Endothelial cell of umbilical vein (primary cell): ENCODE results near the gene SLC38A11. TPM values are rescaled to one million over a fixed set of nuclear protein-coding genes. Genes with fewer than 3 reads are reported as not detected.

Experiments
- BruUV-seq: library from RNA; stranded (reverse); fragments of 400-500 nt; replicated peaks from 2 replicates; lab custom pipeline; 2021; lab: Mats Ljungman, UMichigan
- CTCF ChIA-PET: fragments of 300-600, 350-600 bp; sonication (Branson Sonifier 250); formaldehyde crosslinking; loops from one replicate; lab custom pipeline; 2021; ENCODE audit warnings: antibody characterized with exemption, inconsistent platforms; lab: Charles Lee
- POLR2A ChIA-PET: fragments of 300-600, 350-600 bp; sonication (Branson Sonifier 250); formaldehyde crosslinking; loops from one replicate; lab custom pipeline; 2021; ENCODE audit warnings: antibody characterized with exemption, inconsistent platforms; lab: Charles Lee
- DNase-seq: peaks from one replicate; pipeline ENCODE4 v3.0.0-alpha.2; 2011; ENCODE audit warnings: low read depth, low spot score
- FAIRE-seq: peaks from 2 replicates; lab custom pipeline; 2011; peaks lifted over from hg19 to GRCh38; lab: Jason Lieb, UNC
- H2AFZ ChIP-seq: 2 replicates; pipeline ENCODE4 v1.6.0; 2012; ENCODE audit warnings: low read depth, low read length, control low read depth, inconsistent platforms
- H3K27ac ChIP-seq: 2 replicates; pipeline ENCODE4 v1.5.1; 2011; ENCODE audit warnings: low read depth, mild to moderate bottlenecking, control low read depth, low read length, moderate library complexity; ENCODE audit not compliant: insufficient read depth
- H3K27me3 ChIP-seq, 2 experiments: 2 replicates each; pipeline versions ENCODE4 v1.6.0 to v1.6.1; 2011; ENCODE audit warnings: low read length in 2 of 2, mixed read lengths in 1 of 2; ENCODE audit not compliant: control insufficient read depth in 2 of 2, insufficient read depth in 2 of 2
- H3K36me3 ChIP-seq, 2 experiments: 2 replicates in 1 of 2; 3 replicates in 1 of 2; pipeline ENCODE4 v1.5.1; 2011; ENCODE audit warnings: low read length in 2 of 2, mild to moderate bottlenecking in 1 of 2, moderate library complexity in 1 of 2; ENCODE audit not compliant: control insufficient read depth in 2 of 2, insufficient read depth in 2 of 2; ENCODE audit errors: extremely low read depth in 1 of 2
- H3K4me1 ChIP-seq: 3 replicates; pipeline ENCODE4 v1.5.1; 2011; ENCODE audit warnings: mild to moderate bottlenecking, low read length; ENCODE audit not compliant: control insufficient read depth, insufficient read depth; ENCODE audit errors: extremely low read depth
- H3K4me2 ChIP-seq: 2 replicates; pipeline ENCODE4 v1.6.1; 2011; ENCODE audit warnings: low read length, control low read depth, mixed read lengths; ENCODE audit not compliant: insufficient read depth
- H3K4me3 ChIP-seq, 3 experiments: fragments of 200-600 bp in 1 of 3; sonication (generic), shearing (Covaris generic) in 1 of 3; replicated peaks in 1 of 3; 2 replicates each; pipeline ENCODE4 v1.5.1; 2011 to 2016; ENCODE audit warnings: control low read depth in 3 of 3, low read length in 3 of 3, mild to moderate bottlenecking in 2 of 3, inconsistent platforms in 1 of 3, low read depth in 1 of 3, moderate library complexity in 1 of 3; ENCODE audit not compliant: insufficient read depth in 1 of 3
- H3K79me2 ChIP-seq: 2 replicates; pipeline ENCODE4 v1.6.0; 2012; ENCODE audit warnings: low read length, inconsistent platforms; ENCODE audit not compliant: control insufficient read depth, insufficient read depth
- H3K9ac ChIP-seq: replicated peaks from 2 replicates; pipeline ENCODE3; 2011; ENCODE audit warnings: low read length, control low read depth; ENCODE audit not compliant: insufficient read depth; ENCODE audit errors: extremely low read depth
- H3K9me1 ChIP-seq: replicated peaks from 3 replicates; pipeline ENCODE4 v1.6.0; 2011; ENCODE audit warnings: mild to moderate bottlenecking, low read length; ENCODE audit not compliant: control insufficient read depth, insufficient read depth; ENCODE audit errors: extremely low read depth
- H3K9me3 ChIP-seq: replicated peaks from 2 replicates; pipeline ENCODE4 v1.5.1; 2012; ENCODE audit warnings: low read length, inconsistent platforms; ENCODE audit not compliant: control insufficient read depth, insufficient read depth
- H4K20me1 ChIP-seq: replicated peaks from 2 replicates; pipeline ENCODE3; 2011; ENCODE audit warnings: mild to moderate bottlenecking, low read length; ENCODE audit not compliant: control insufficient read depth, insufficient read depth; ENCODE audit errors: extremely low read depth
- CTCF ChIP-seq, 2 donors: IDR thresholded peaks; 1 replicate in 1 of 2; 2 replicates in 1 of 2; pipeline ENCODE4 v1.5.1; 2011; ENCODE audit warnings: low read length in 2 of 2, mild to moderate bottlenecking in 2 of 2, moderate library complexity in 2 of 2, control low read depth in 1 of 2, inconsistent platforms in 1 of 2, low read depth in 1 of 2; ENCODE audit not compliant: insufficient read depth in 1 of 2; ENCODE audit errors: extremely low read depth in 1 of 2
- EZH2 ChIP-seq: IDR thresholded peaks from 2 replicates; pipeline ENCODE4 v1.6.1; 2012; ENCODE audit warnings: borderline replicate concordance, low read depth, mild to moderate bottlenecking, moderate library complexity, low read length, inconsistent platforms; ENCODE audit not compliant: severe bottlenecking
- FOS ChIP-seq: IDR thresholded peaks from 2 replicates; pipeline ENCODE4 v1.6.1; 2011; ENCODE audit warnings: mild to moderate bottlenecking, low read length, moderate library complexity, borderline replicate concordance; ENCODE audit not compliant: insufficient read depth
- GATA2 ChIP-seq: IDR thresholded peaks from 2 replicates; pipeline ENCODE4 v1.7.0; 2011; ENCODE audit warnings: low read depth, mild to moderate bottlenecking, moderate library complexity, mixed read lengths, low read length; ENCODE audit not compliant: insufficient read length, insufficient read depth
- JUN ChIP-seq: IDR thresholded peaks from 2 replicates; pipeline ENCODE4 v1.6.1; 2011; ENCODE audit warnings: borderline replicate concordance, low read depth; ENCODE audit not compliant: insufficient read length, insufficient read depth
- MYC ChIP-seq: IDR thresholded peaks from one replicate; pipeline ENCODE4 v1.6.1; 2011; ENCODE audit warnings: mild to moderate bottlenecking, low read depth, low read length
- POLR2A ChIP-seq: IDR thresholded peaks from 2 replicates; pipeline ENCODE4 v1.6.1; 2012; ENCODE audit warnings: low read depth, mild to moderate bottlenecking, control low read depth, low read length
- POLR2AphosphoS5 ChIP-seq: IDR thresholded peaks from 2 replicates; pipeline ENCODE4 v1.6.1; 2012; ENCODE audit warnings: low read depth, mild to moderate bottlenecking, control low read depth, low read length, moderate library complexity; ENCODE audit not compliant: insufficient read depth
- dilution Hi-C: fragments of 300-500 bp; cut with MboI; formaldehyde crosslinking; loops from one replicate; pipeline ENCODE4 v1.15.0; 2019; ENCODE audit warnings: low sequenced_read_pairs; ENCODE audit not compliant: extremely low pct_ligation_motif_present
- intact Hi-C: fragments of 100-400 bp; cut with micrococcal nuclease; formaldehyde crosslinking; loops from one replicate; pipeline ENCODE4 v1.10.0; 2022
- polyA plus RNA-seq, 4 experiments: library from polyadenylated mRNA; depleted of rRNA in 3 of 4; stranded (reverse) in 3 of 4; unstranded in 1 of 4; fragments of >200 nt; gene quantifications; 2 replicates each; pipeline versions ENCODE4 v1.2.1 to v1.2.3, GENCODE V29; 2011 to 2012; ENCODE audit warnings: missing spikeins in 1 of 4
- total RNA-seq: library from RNA; stranded (reverse); gene quantifications from 2 replicates; pipeline ENCODE4 v1.2.3, GENCODE V29; 2021
- TF ChIP-seq, protein P1 (sequence below): IDR thresholded peaks from 2 replicates; pipeline ENCODE4 v1.6.1; 2011; ENCODE audit not compliant: insufficient read depth, insufficient read length

Gene SLC38A11
- total and polyA plus RNA-seq, 2 donors (not counting 3 experiments of a cell fraction or from before 2014, with no cell fraction given): not detected

- Histone ChIP-seq H2AFZ (no peak overlapping the region), H3K9me1 (no peaks in the 10 kb centered on the region), H3K4me1 (no peaks in the 10 kb centered on the region), H3K27ac (no peak overlapping the region), H3K9ac (no peak overlapping the region), H3K36me3 (no peaks in the 10 kb centered on the region), H3K79me2 (no peaks in the 10 kb centered on the region), H3K9me3 (no peaks in the 10 kb centered on the region), H3K27me3 (peaks cover 6 to 11% of the 10 kb centered on the region in 2 experiments), H4K20me1 (no peaks in the 10 kb centered on the region), H3K4me2 (no peak overlapping the region), H3K4me3 (no peak overlapping the region)
- no peak for FAIRE-seq
- TF ChIP-seq EZH2: no peak
- no peak for TF ChIP-seq GATA2
- no peak for TF ChIP-seq JUN
- TF ChIP-seq CTCF (IDR thresholded peaks at IDR 0.05; ENCODE audit: extremely low read depth in 1 of 2, insufficient read depth in 1 of 2, low read depth in 1 of 2, low read length in 2 of 2): no peak
- TF ChIP-seq FOS: no peak
- no peak for TF ChIP-seq POLR2AphosphoS5
- TF ChIP-seq, protein P1, sequence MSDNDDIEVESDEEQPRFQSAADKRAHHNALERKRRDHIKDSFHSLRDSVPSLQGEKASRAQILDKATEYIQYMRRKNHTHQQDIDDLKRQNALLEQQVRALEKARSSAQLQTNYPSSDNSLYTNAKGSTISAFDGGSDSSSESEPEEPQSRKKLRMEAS: no peak
- TF ChIP-seq MYC: no peak
- no peak for TF ChIP-seq POLR2A
- DNase-seq: no peak
- POLR2A ChIA-PET: no interaction called here
- no TSS peak for BruUV-seq
- dilution Hi-C loops: no loop called here
- intact Hi-C loops: loop anchor here (10.0 kb wide), 1 partner anchor 141 kb away; no protein-coding TSS in a partner anchor
- CTCF ChIA-PET: interaction anchor here (2.7 to 3.3 kb wide), 2 partner anchors 10 to 14 kb away, joined by 22 to 35 read pairs; no protein-coding TSS in a partner anchor
These were observed 48.3 kb upstream of the SLC38A11 start for GRCh38 chr2:165003443-165004130.
